Neutrophil (primary cell): ENCODE results near the gene AMMECR1.

ENCODE experiments used
- H3K27ac ChIP-seq: fragments of 200-600 bp; sonication (generic); 2 replicates; pipeline ENCODE4 v1.5.1; 2016; ENCODE audit warnings: mild to moderate bottlenecking, moderate library complexity
- H3K27me3 ChIP-seq: fragments of 200-600 bp; sonication (generic); 2 replicates; pipeline ENCODE4 v1.6.0; 2016; ENCODE audit warnings: mild to moderate bottlenecking
- H3K36me3 ChIP-seq: fragments of 200-600 bp; sonication (generic); 2 replicates; pipeline ENCODE4 v1.5.1; 2017
- H3K4me1 ChIP-seq, 2 experiments: fragments of 200-600 bp in 1 of 2; sonication (generic) in 1 of 2; 1 replicate in 1 of 2; 2 replicates in 1 of 2; pipeline versions ENCODE4 v1.5.1 to v1.6.1; 2013 to 2016; ENCODE audit warnings: low read depth in 1 of 2, low read length in 1 of 2, mild to moderate bottlenecking in 1 of 2, moderate library complexity in 1 of 2; ENCODE audit not compliant: control insufficient read depth in 1 of 2, insufficient read depth in 1 of 2
- H3K4me3 ChIP-seq, 2 experiments: fragments of 200-600 bp in 1 of 2; sonication (generic) in 1 of 2; 1 replicate in 1 of 2; 2 replicates in 1 of 2; pipeline ENCODE4 v1.5.1; 2013 to 2016; ENCODE audit warnings: low read depth in 1 of 2, low read length in 1 of 2, mild to moderate bottlenecking in 1 of 2, moderate library complexity in 1 of 2
- H3K9me3 ChIP-seq: fragments of 200-600 bp; sonication (generic); 2 replicates; pipeline ENCODE4 v1.5.1; 2016
- TF ChIP-seq, protein P1 (sequence below): fragments of 200-600 bp; sonication (generic); IDR thresholded peaks from 2 replicates; pipeline ENCODE4 v1.5.1; 2016; ENCODE audit warnings: antibody characterized with exemption

Gene AMMECR1

DNA sequence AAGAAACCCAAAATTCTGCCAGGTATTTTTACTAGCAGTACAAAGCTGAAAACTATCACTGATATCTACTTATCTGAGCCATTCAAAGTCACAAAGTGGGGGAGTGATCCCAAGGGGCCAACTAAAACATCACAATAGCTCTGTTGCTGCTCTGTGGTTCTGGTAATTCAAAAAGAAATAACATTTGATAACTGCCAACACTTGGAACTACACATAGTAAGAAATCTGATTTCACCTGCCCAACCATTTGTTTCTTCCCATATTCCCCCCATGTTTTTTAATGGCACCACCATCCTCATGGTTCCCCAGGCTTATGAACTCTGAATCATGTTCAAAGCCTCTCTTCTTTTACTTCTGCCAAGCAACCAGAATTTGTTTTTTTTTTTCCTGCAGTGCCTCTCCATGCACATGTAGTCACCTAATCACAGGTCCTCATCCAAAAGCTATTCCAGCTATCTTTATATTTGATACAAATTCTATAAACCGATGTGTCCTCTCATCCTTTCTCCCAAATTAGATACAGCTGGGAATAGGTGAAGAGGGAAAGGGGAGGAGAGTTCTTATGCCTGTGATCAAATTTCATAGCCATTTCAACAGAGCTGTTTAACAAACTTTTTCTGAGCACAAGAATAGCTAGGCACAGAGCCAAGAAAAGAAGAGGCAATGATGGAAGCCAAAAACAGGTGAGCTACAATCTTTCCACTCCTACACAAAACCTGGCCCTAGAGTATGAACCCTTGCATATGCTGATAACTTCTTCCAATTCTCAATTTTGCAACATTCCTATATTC is 7.7 kb downstream of the AMMECR1 start:
- Histone ChIP-seq H3K4me1 (no peaks in the 10 kb centered on the region), H3K36me3 (no peaks in the 10 kb centered on the region), H3K4me3 (no peak overlapping the region), H3K27ac (no peak overlapping the region), H3K9me3 (no peaks in the 10 kb centered on the region), H3K27me3 (no peaks in the 10 kb centered on the region)
- TF ChIP-seq, protein P1, sequence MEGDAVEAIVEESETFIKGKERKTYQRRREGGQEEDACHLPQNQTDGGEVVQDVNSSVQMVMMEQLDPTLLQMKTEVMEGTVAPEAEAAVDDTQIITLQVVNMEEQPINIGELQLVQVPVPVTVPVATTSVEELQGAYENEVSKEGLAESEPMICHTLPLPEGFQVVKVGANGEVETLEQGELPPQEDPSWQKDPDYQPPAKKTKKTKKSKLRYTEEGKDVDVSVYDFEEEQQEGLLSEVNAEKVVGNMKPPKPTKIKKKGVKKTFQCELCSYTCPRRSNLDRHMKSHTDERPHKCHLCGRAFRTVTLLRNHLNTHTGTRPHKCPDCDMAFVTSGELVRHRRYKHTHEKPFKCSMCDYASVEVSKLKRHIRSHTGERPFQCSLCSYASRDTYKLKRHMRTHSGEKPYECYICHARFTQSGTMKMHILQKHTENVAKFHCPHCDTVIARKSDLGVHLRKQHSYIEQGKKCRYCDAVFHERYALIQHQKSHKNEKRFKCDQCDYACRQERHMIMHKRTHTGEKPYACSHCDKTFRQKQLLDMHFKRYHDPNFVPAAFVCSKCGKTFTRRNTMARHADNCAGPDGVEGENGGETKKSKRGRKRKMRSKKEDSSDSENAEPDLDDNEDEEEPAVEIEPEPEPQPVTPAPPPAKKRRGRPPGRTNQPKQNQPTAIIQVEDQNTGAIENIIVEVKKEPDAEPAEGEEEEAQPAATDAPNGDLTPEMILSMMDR: no peak

DNA sequence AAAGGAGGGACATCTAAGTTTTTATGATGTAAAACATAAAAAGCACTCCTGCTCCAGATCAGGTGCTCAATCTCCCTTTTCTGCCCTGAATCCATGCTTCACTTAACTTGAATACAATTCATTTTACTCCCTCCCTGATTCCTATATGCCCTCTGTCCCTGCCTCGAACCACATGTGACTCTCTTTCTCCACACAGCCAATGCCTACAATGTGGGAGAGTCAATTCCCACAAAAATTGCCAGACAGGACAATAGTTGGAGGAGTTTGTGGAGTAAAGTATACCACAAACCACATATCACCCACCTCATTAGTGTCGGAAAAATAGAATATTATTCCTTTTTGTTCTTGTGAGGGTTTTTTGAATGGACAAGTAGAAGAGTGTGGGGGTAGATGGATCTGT is 9.7 kb downstream of the AMMECR1 start:
- TF ChIP-seq, protein P1: no peak
- Histone ChIP-seq H3K4me1 (no peaks in the 10 kb centered on the region), H3K27me3 (no peaks in the 10 kb centered on the region), H3K9me3 (no peaks in the 10 kb centered on the region), H3K4me3 (no peak overlapping the region), H3K36me3 (no peaks in the 10 kb centered on the region), H3K27ac (no peak overlapping the region)

DNA sequence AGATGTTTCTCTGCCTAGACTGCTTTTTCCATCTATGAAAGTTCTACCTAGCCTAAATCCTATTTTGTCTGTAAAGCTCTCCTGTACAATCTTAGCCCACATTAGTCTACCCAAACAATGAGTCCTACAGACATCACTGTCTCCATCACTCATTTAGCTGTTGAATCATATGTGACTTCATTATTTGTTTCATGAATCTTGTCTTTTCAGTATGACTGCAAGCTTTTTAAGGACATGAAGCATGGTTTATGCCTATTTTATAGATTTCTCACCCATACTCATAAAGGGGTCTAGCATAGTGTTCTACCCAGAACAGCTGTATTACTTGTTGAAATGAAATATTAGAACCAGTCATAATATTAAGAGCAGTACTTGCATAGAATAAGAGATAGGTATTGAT is 13.0 kb downstream of the AMMECR1 start:
- Histone ChIP-seq H3K4me1 (no peaks in the 10 kb centered on the region), H3K4me3 (no peak overlapping the region), H3K9me3 (no peaks in the 10 kb centered on the region), H3K27me3 (no peaks in the 10 kb centered on the region), H3K27ac (no peak overlapping the region), H3K36me3 (no peaks in the 10 kb centered on the region)
- TF ChIP-seq, protein P1: no peak

DNA sequence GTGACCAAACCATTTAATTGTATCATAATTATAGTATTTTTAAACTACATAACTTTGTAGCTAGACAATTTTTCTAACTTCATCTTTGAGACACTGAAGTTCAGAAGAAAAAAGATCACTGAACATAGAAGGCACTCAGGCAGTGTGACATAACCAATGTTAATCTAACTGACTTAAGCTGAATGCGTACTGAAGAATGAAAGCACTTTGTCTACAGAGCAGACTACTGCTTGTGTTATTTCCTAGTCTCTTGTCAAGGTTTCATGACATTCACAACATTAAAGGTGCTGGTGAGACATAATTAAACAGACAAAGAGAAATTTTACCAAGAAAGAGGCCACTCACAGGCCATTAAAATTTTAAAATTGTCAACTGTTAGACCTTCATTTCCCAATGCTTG is 13.5 kb downstream of the AMMECR1 start:
- H3K9me3 ChIP-seq: no peaks in the 10 kb centered on the region
- H3K4me1 ChIP-seq: no peaks in the 10 kb centered on the region
- no peaks in the 10 kb centered on the region for H3K36me3 ChIP-seq
- H3K27ac ChIP-seq: no peak overlapping the region
- no peaks in the 10 kb centered on the region for H3K27me3 ChIP-seq
- TF ChIP-seq, protein P1: no peak
- H3K4me3 ChIP-seq: no peak overlapping the region

DNA sequence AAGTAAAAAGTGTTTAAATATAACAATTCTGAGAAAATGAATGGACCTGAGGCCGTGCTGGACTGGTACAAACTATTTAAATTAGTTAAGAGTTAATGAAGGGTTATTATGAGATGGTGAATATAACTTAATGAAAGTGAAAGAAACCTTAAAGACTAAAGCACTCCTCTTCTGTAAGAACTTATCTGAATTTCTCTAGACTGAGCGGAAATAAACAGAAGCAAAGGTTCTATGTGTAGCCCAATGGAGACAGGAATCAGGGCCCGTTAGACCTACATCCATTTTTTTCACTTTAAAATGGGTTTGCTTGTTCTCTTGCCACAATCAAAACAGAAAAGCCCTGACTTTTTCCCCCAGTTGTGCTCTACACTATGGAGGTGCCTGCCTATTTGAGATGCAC is 14.9 kb downstream of the AMMECR1 start:
- no peak overlapping the region for H3K27ac ChIP-seq
- no peak overlapping the region for H3K4me3 ChIP-seq
- no peaks in the 10 kb centered on the region for H3K27me3 ChIP-seq
- H3K36me3 ChIP-seq: no peaks in the 10 kb centered on the region
- no peaks in the 10 kb centered on the region for H3K4me1 ChIP-seq
- TF ChIP-seq, protein P1: no peak
- no peaks in the 10 kb centered on the region for H3K9me3 ChIP-seq
